OCI-LY7 (cell line): ENCODE results near the gene RADIL.

Source experiments
- CTCF ChIP-seq: fragments of 200-600 bp; sonication (generic); conservative IDR thresholded peaks from 2 replicates; pipeline ENCODE4 v1.5.1; 2014; ENCODE audit warnings: mild to moderate bottlenecking, antibody characterized with exemption, low read length, moderate library complexity, mixed read lengths
- EZH2phosphoT487 ChIP-seq: fragments of 200-600 bp; sonication (generic); IDR thresholded peaks from 2 replicates; pipeline ENCODE4 v1.6.1; 2018; ENCODE audit warnings: low read depth, borderline replicate concordance, mild to moderate bottlenecking, mixed run types, antibody characterized with exemption, low read length, moderate library complexity, mixed read lengths

GRCh38 chr7:4770886-4771285 lies 112.6 kb downstream of the RADIL start:
- TF ChIP-seq CTCF (no peak), EZH2phosphoT487 (no peak)
